Stimulated activated CD8-positive, alpha-beta memory T cell treated with anti-CD3 and anti-CD28 coated beads, Interleukin-12 subunit alpha, Interleukin-12 subunit beta, amount 100 ng/mL, for 4 hours (primary cell): ENCODE measurements around the gene SOX14.

Source experiments
- DNase-seq: peaks from one replicate; pipeline ENCODE4 v3.0.0-alpha.2; 2020; ENCODE audit warnings: low read depth

SOX14 gene

DNA sequence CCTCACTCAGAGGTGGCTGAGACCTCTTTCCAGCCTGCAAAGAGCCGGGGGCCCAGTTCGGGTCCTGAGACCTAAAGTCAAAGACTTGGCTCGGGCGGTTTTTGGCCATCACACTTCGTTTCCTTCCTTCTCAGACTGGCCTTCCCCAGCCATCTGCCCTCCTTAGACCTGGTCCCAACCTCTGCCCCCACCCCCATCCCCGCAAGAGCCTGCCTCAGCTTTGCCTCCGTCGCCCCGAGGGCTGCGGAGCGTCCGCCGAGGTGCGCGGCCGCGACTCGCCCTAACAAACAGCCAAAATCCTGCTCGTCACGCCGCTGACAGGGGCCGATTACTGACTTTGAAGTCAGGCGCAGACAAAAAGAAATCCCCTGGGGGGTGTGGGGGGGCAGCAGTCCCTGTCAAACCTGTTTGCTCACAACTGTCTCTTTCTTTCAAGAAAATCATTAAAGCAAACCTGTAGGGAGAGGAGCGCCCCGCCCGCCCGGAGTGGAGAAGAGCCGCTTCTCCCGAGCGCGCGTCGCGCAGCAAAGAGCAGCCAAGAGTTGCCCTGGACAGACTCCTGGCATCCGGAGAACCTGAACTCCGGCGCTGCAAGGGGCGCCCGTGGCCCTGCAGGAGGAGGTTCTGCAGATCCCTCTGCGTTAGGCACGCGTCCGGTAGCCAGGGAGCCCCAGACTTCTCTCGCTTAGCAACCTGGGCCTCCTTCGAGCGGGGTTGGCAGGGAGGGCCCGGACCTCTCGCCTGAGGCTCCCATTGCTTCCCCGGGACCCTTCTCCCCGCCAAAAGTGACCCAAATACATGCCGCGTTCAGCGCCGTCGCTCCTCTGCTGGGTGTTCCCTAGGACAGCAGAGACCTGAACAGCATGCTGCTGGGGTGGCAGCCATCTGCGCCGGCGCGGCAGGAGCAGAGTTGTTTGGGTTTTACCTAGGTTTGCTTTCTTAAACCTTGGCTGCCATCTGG, 4.5 kb downstream of the SOX14 start:
- DNase-seq = no peak

DNA sequence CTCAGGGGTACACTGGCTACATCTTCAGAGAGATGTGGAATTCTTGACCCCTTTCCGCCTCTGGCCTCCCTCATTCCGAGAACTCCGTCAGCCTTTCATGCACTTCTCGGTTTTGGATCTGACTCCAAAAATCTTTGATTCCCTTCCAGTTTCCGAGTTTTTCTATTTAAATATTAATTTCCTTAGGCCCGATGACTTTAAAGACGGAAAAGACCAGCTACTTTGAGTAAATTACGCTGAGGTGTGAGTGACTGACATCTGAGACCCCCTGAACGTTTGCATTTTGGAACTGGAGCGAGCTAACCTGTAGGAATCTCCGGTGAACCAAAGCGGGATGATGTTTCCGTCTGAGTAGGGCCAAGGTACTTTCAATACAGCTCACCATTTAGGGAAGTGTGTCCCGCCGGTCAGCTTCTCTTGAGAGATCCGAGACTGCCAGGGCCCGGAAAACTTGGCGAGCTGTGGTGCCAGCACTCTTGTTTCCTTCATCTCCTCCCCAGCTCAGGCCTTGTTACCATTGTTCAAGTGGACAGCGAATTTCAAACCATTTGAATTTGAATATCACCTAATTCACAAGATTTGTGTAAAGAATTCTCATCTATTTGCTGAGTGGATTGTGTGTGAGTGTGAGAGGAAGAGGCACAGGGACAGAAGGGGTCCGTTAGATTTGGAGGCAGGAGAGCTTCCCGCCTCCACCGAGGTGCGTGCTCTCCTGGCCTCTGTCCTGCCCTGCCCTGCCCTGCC, 5.4 kb downstream of the SOX14 start:
- DNase-seq = no peak

DNA sequence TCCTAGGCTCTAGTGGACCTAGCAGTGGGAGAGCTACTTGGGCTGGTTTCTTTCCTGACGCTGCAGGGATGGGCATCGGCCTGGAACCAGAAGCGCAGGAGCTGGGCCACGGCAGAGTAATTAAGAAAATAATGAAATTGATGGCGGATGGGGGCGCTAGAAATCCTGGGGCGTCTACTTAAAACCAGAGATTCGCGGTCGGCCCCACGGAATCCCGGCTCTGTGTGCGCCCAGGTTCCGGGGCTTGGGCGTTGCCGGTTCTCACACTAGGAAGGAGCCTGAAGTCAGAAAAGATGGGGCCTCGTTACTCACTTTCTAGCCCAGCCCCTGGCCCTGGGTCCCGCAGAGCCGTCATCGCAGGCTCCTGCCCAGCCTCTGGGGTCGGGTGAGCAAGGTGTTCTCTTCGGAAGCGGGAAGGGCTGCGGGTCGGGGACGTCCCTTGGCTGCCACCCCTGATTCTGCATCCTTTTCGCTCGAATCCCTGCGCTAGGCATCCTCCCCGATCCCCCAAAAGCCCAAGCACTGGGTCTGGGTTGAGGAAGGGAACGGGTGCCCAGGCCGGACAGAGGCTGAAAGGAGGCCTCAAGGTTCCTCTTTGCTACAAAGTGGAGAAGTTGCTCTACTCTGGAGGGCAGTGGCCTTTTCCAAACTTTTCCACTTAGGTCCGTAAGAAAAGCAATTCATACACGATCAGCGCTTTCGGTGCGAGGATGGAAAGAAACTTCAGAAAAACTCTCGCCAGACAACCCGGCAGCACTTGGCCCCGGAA, 6.1 kb downstream of the SOX14 start:
- no peak for DNase-seq

DNA sequence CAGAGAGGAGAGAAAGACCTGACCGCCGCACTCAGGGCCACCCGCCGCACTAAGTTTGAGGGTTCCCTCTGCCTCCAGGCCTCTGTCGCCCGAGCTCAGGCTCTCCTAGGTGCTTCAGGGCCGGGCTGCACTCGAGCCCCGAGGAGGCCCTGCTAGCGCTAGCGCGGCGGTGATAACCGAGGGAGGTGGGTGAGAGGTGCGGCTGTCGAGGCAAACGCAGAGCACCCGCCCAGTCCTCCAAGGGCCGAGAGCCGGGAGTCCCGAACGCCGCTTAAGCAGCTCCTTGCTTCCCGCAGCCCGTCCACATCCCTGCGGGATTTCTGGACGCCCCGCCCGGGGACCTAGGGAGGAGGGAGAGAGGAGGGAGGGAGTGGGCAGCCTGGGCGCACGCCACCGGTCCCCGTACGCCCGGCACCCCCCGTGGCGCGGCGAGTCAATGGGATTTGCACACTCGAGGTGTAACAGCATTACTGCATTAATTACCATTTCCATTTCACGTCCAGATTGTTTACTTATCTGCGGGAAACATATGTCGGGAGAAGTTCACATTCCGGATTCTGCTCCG, 6.8 kb downstream of the SOX14 start:
- no peak for DNase-seq

GRCh38 chr3:137771401-137772213, 7.5 kb downstream of the SOX14 start:
- DNase-seq = no peak

GRCh38 chr3:137772214-137772955, 8.3 kb downstream of the SOX14 start:
- DNase-seq = no peak

DNA sequence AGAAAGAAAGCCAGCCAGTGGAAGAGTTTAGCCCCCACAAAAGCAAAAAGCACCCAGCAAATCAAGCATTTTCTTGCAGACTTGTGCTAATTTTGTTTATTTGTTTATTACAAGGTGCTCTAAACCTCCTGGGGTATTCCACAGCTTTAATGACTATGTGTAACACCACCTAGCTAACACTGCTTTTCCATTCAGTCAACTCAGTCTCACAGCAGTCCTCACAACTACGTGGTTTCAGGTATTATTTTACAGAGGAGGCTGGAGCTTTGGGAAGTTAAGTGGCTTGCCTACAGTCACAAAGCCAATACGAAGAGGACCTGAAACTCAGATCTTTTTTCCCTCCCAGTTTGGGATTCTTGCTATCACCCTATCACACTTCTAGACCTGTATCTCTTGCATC, 14.8 kb downstream of the SOX14 start:
- no peak for DNase-seq

GRCh38 chr3:137787529-137787928, 23.4 kb downstream of the SOX14 start:
- DNase-seq = no peak

GRCh38 chr3:137789236-137789635, 25.1 kb downstream of the SOX14 start:
- no peak for DNase-seq

DNA sequence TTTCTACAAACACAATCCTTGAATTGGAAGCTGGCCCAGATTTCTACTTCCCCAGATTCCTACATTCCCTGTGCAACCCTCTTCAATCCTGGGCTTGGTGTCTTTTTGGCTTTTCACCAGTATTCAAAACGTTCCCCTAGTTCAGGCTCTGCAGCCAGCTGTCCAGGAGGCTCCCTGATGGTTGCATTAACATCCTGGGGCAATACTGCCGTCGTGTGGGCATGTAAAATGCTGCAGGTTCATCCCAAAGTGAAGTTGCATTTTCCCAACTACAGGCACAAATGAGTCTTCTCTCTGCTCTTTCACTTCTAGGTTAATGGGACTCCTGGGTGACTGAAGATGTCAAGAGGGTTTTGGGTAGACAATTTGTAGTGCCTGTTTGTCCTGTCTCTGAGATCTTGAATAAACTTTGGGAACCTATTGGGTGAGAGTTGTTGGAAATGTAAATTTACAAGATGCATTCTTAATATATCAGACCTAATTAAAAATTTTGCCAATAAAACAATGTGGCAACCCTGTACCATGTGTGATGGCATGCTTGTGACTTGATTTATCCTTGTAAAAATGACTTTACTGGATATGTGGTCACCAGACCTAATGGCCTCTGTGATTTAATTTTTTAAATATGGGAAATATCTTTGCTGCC, 28.6 kb downstream of the SOX14 start:
- no peak for DNase-seq

- DNase-seq = no peak
Observed at GRCh38 chr3:137796993-137797392, 32.9 kb downstream of the SOX14 start.

DNA sequence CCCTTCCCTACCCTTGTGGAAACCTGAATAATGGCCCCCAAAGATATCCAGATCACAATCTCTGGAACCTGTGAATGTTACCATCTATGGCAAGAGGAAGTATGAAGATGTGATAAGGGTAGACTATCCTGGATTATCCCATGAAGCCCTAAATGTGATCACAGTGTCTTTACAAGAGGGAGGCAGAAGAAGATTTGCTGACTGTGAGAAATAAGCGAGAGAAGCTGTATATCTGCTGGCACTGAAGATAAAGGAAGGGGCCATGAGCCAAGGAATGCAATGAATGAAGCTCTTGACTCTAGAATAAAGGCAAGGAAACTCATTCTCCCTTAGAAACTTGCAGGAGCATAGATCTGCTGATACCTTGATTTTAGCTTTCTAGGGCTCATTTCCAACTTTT, 39.1 kb downstream of the SOX14 start:
- no peak for DNase-seq

GRCh38 chr3:137807998-137808397, 43.9 kb downstream of the SOX14 start:
- no peak for DNase-seq

DNA sequence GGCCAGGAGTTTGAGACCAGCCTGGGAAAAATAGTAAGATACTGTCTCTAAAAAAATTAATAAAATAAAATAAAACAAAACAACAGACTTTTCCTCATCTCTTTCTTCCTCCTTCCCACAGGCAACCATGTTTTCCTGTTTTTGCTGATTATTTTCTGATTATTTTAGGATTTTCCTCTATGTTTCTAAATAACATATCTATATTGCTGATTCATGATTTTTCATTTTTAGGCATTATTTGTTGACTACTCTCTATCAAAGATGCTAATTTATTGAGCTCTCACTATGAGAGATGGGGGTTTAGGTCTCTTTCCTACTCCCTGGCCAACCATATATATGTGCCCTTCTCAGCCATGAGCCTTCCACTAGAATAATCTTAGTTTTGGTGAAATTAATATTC, 45.4 kb downstream of the SOX14 start:
- DNase-seq = no peak

DNA sequence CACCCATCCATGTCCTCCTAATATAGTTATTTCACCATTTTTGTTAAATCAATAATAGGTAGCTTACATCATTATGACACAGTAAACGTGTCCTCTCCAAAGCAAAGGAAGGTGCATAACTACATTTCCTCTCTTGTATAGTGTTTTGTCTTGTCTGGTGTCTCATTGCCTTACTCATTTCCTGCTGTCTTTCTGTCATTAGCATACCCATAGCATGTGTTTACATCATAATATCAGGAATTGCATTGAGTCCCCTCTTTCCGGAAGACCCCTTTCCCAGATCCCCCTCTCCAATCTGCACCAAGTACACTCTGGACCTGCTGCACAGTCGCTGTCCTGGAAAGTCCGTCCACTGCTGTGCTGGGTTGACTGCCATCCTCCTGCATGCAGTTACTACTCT, 47.9 kb downstream of the SOX14 start:
- no peak for DNase-seq

- DNase-seq = no peak
Observed at GRCh38 chr3:137815251-137815650, 51.1 kb downstream of the SOX14 start.
